Mesenchymal stem cell (in vitro differentiated cells and primary cell): ENCODE data around the gene COL18A1.

Experiments
- DNase-seq: peaks from one replicate; pipeline ENCODE4 v3.0.0-alpha.2; 2013
- H2AFZ ChIP-seq: one replicate; pipeline ENCODE4 v1.6.1; 2013; ENCODE audit warnings: low read depth, mild to moderate bottlenecking, control low read depth, inconsistent platforms, low read length, moderate library complexity
- H2AK5ac ChIP-seq: 2 replicates; pipeline ENCODE4 v1.6.1; 2013; ENCODE audit warnings: low read length, moderate library complexity, mild to moderate bottlenecking, inconsistent platforms; ENCODE audit not compliant: severe bottlenecking
- H2BK120ac ChIP-seq: one replicate; pipeline ENCODE4 v1.6.1; 2013; ENCODE audit warnings: low read depth, mild to moderate bottlenecking, inconsistent platforms, low read length, moderate library complexity
- H2BK12ac ChIP-seq, 2 experiments: one replicate each; pipeline ENCODE4 v1.6.1; 2013; ENCODE audit warnings: inconsistent platforms in 2 of 2, low read length in 2 of 2, mild to moderate bottlenecking in 2 of 2, moderate library complexity in 2 of 2, control low read depth in 1 of 2
- H2BK15ac ChIP-seq: one replicate; pipeline ENCODE4 v1.6.1; 2013; ENCODE audit warnings: mild to moderate bottlenecking, low read depth, inconsistent platforms; ENCODE audit not compliant: poor library complexity, severe bottlenecking
- H2BK5ac ChIP-seq: 2 replicates; pipeline ENCODE4 v1.6.1; 2013; ENCODE audit warnings: low read depth, mild to moderate bottlenecking, low read length, control low read depth, inconsistent platforms; ENCODE audit not compliant: poor library complexity, severe bottlenecking
- H3K14ac ChIP-seq, 2 experiments: one replicate each; pipeline ENCODE4 v1.6.1; 2013; ENCODE audit warnings: inconsistent platforms in 2 of 2, low read length in 2 of 2, control low read depth in 1 of 2, mild to moderate bottlenecking in 1 of 2, moderate library complexity in 1 of 2
- H3K18ac ChIP-seq, 2 experiments: one replicate each; pipeline ENCODE4 v1.6.1; 2013; ENCODE audit warnings: inconsistent platforms in 2 of 2, low read length in 2 of 2, control low read depth in 1 of 2, low read depth in 1 of 2, mild to moderate bottlenecking in 1 of 2
- H3K23ac ChIP-seq, 2 experiments: one replicate each; pipeline ENCODE4 v1.6.1; 2013; ENCODE audit warnings: inconsistent platforms in 2 of 2, low read length in 2 of 2, mild to moderate bottlenecking in 2 of 2, moderate library complexity in 2 of 2, control low read depth in 1 of 2
- H3K27ac ChIP-seq: 2 replicates; pipeline ENCODE4 v1.5.1; 2013; ENCODE audit warnings: mild to moderate bottlenecking, moderate library complexity, low read length, control low read depth, inconsistent platforms; ENCODE audit not compliant: poor library complexity, severe bottlenecking
- H3K27me3 ChIP-seq, 2 experiments: 2 replicates each; pipeline versions ENCODE4 v1.6.1 to v1.7.0; 2013; ENCODE audit warnings: low read length in 2 of 2, mild to moderate bottlenecking in 2 of 2, moderate library complexity in 2 of 2, control low read depth in 1 of 2, inconsistent platforms in 1 of 2; ENCODE audit not compliant: control insufficient read depth in 1 of 2, insufficient read depth in 1 of 2
- H3K36me3 ChIP-seq, 2 experiments: 2 replicates each; pipeline versions ENCODE4 v1.6.1 to v1.7.0; 2013; ENCODE audit warnings: low read length in 2 of 2, control low read depth in 1 of 2, inconsistent platforms in 1 of 2, low read depth in 1 of 2, mild to moderate bottlenecking in 1 of 2; ENCODE audit not compliant: insufficient read depth in 2 of 2, control insufficient read depth in 1 of 2
- H3K4ac ChIP-seq, 2 experiments: one replicate each; pipeline ENCODE4 v1.6.1; 2013; ENCODE audit warnings: inconsistent platforms in 2 of 2, low read length in 2 of 2, mild to moderate bottlenecking in 2 of 2, moderate library complexity in 2 of 2, control low read depth in 1 of 2, low read depth in 1 of 2
- H3K4me1 ChIP-seq: 2 replicates; pipeline ENCODE4 v1.6.1; 2013; ENCODE audit warnings: low read depth, low read length, control low read depth; ENCODE audit not compliant: control insufficient read depth, insufficient read depth
- H3K4me2 ChIP-seq: 2 replicates; pipeline ENCODE4 v1.6.1; 2013; ENCODE audit warnings: low read length, mild to moderate bottlenecking, inconsistent platforms; ENCODE audit not compliant: poor library complexity, severe bottlenecking
- H3K4me3 ChIP-seq, 2 experiments: 2 replicates each; pipeline versions ENCODE4 v1.5.1 to v1.7.0; 2013; ENCODE audit warnings: low read length in 2 of 2, mild to moderate bottlenecking in 2 of 2, control low read depth in 1 of 2, low read depth in 1 of 2; ENCODE audit not compliant: insufficient read depth in 1 of 2
- H3K79me1 ChIP-seq: replicated peaks from 2 replicates; pipeline ENCODE4 v1.6.1; 2013; ENCODE audit warnings: mild to moderate bottlenecking, control low read depth, low read length, inconsistent platforms; ENCODE audit not compliant: poor library complexity, severe bottlenecking
- H3K9ac ChIP-seq: 2 replicates; pipeline ENCODE4 v1.7.0; 2013; ENCODE audit warnings: mild to moderate bottlenecking, low read length, moderate library complexity
- H3K9me3 ChIP-seq: 2 replicates; pipeline ENCODE4 v1.7.0; 2013; ENCODE audit warnings: mild to moderate bottlenecking, low read length; ENCODE audit not compliant: control insufficient read depth
- H4K8ac ChIP-seq: one replicate; pipeline ENCODE4 v1.6.1; 2013; ENCODE audit warnings: inconsistent platforms, mild to moderate bottlenecking, low read length, moderate library complexity
- H4K91ac ChIP-seq: one replicate; pipeline ENCODE4 v1.6.1; 2013; ENCODE audit warnings: mild to moderate bottlenecking, low read length, inconsistent platforms
- WGBS: methylation state at CpG from one replicate; pipeline ENCODE4 v1.1.7; 2013; ENCODE audit warnings: mixed read lengths; 5-methylcytosine and 5-hydroxymethylcytosine counted together

The COL18A1 gene

GRCh38 chr21:45421071-45421845 lies 16.3 kb downstream of the COL18A1 start:
- no peak overlapping the region for H3K4me3 ChIP-seq
- H2AFZ ChIP-seq, result no peak overlapping the region
- H4K91ac ChIP-seq, result no peak overlapping the region
- no peak overlapping the region for H3K9ac ChIP-seq
- peak overlapping the region; percentile 1 for H3K27ac ChIP-seq
- no peak overlapping the region for H2AK5ac ChIP-seq
- WGBS, result 95% methylated on average over 22 of the region's 25 CpGs
- H3K9me3 ChIP-seq, result no peaks in the 10 kb centered on the region
- H2BK120ac ChIP-seq, result no peak overlapping the region
- H3K27me3 ChIP-seq, result no peaks in the 10 kb centered on the region
- H3K4me1 ChIP-seq, result peaks cover 88% of the 10 kb centered on the region
- H2BK5ac ChIP-seq, result no peak overlapping the region
- H3K23ac ChIP-seq, result no peak overlapping the region
- H3K14ac ChIP-seq, result no peak overlapping the region
- H4K8ac ChIP-seq, result no peak overlapping the region
- H2BK12ac ChIP-seq, result no peak overlapping the region
- H3K4me2 ChIP-seq, result no peak overlapping the region
- H3K18ac ChIP-seq, result no peak overlapping the region
- no peak for DNase-seq
- no peak overlapping the region for H3K4ac ChIP-seq
- peaks cover 4 to 71% of the 10 kb centered on the region in 2 experiments for H3K36me3 ChIP-seq
- H3K79me1 ChIP-seq, result no peaks in the 10 kb centered on the region
- H2BK15ac ChIP-seq, result no peak overlapping the region

- Histone ChIP-seq H3K9me3 (no peaks in the 10 kb centered on the region), H3K36me3 (peaks cover 4 to 74% of the 10 kb centered on the region in 2 experiments), H3K4me2 (no peak overlapping the region), H3K27ac (no peak overlapping the region), H4K8ac (peak overlapping the region; percentile 0), H3K4me1 (peaks cover 92% of the 10 kb centered on the region), H3K4me3 (no peak overlapping the region), H2BK15ac (no peak overlapping the region), H3K23ac (no peak overlapping the region), H3K4ac (no peak overlapping the region), H3K18ac (no peak overlapping the region), H3K27me3 (no peaks in the 10 kb centered on the region), H3K9ac (no peak overlapping the region), H2BK12ac (no peak overlapping the region), H3K79me1 (no peaks in the 10 kb centered on the region), H2BK5ac (no peak overlapping the region), H2BK120ac (no peak overlapping the region), H3K14ac (no peak overlapping the region), H2AK5ac (peak overlapping the region; percentile 28), H2AFZ (no peak overlapping the region), H4K91ac (no peak overlapping the region)
- no peak for DNase-seq
- 98% methylated on average over 28 of the region's 28 CpGs for WGBS
These were observed 17.1 kb downstream of the COL18A1 start for GRCh38 chr21:45421846-45422775.

GRCh38 chr21:45423201-45423955 lies 18.4 kb downstream of the COL18A1 start:
- H3K23ac ChIP-seq, result no peak overlapping the region
- peaks cover 91% of the 10 kb centered on the region for H3K4me1 ChIP-seq
- no peak for DNase-seq
- H3K4me2 ChIP-seq, result peak overlapping the region; percentile 44
- H4K91ac ChIP-seq, result no peak overlapping the region
- H2AFZ ChIP-seq, result no peak overlapping the region
- H3K4ac ChIP-seq, result no peak overlapping the region
- peaks cover 3% of the 10 kb centered on the region for H3K79me1 ChIP-seq
- H4K8ac ChIP-seq, result no peak overlapping the region
- H3K18ac ChIP-seq, result no peak overlapping the region
- H2BK12ac ChIP-seq, result no peak overlapping the region
- no peak overlapping the region for H3K4me3 ChIP-seq
- peak overlapping the region; percentile 36 for H2BK15ac ChIP-seq
- WGBS, result 94% methylated on average over 21 of the region's 23 CpGs
- H2AK5ac ChIP-seq, result peak overlapping the region; percentile 42
- no peak overlapping the region for H2BK120ac ChIP-seq
- no peak overlapping the region for H3K9ac ChIP-seq
- no peak overlapping the region for H2BK5ac ChIP-seq
- peaks cover 4 to 65% of the 10 kb centered on the region in 2 experiments for H3K36me3 ChIP-seq
- no peak overlapping the region for H3K14ac ChIP-seq
- H3K9me3 ChIP-seq, result no peaks in the 10 kb centered on the region
- peak overlapping the region; percentile 75 for H3K27ac ChIP-seq
- no peaks in the 10 kb centered on the region for H3K27me3 ChIP-seq
